Esophagus squamous epithelium (tissue), 5 donors: ENCODE data around the gene UBE2J2. TPM values are rescaled to one million over a fixed set of nuclear protein-coding genes. Genes with fewer than 3 reads are reported as not detected.

Source experiments
- DNase-seq: peaks from one replicate; lab custom pipeline; 2025; lab: John Stamatoyannopoulos, UW
- H3K27ac ChIP-seq, 4 donors: fragments of 200-600 bp; sonication (generic); one replicate each; pipeline ENCODE4 v1.5.1; 2016 to 2019; ENCODE audit warnings: mild to moderate bottlenecking in 1 of 4
- H3K27me3 ChIP-seq, 4 donors: fragments of 200-600 bp; sonication (generic); 1 replicate in 3 of 4; 2 replicates in 1 of 4; pipeline versions ENCODE4 v1.5.1 to v1.6.0; 2017 to 2021; ENCODE audit warnings: antibody characterized with exemption in 1 of 4
- H3K36me3 ChIP-seq, 3 donors: fragments of 200-600 bp; sonication (generic); one replicate each; pipeline ENCODE4 v1.5.1; 2016 to 2019
- H3K4me1 ChIP-seq, 3 donors: fragments of 200-600 bp; sonication (generic); one replicate each; pipeline ENCODE4 v1.5.1; 2017 to 2019
- H3K4me3 ChIP-seq, 4 donors: fragments of 200-600 bp; sonication (generic); 1 replicate in 3 of 4; 2 replicates in 1 of 4; pipeline ENCODE4 v1.5.1; 2016 to 2019; ENCODE audit warnings: mild to moderate bottlenecking in 2 of 4, moderate library complexity in 1 of 4
- H3K9me3 ChIP-seq, 3 donors: fragments of 200-600 bp; sonication (generic); one replicate each; pipeline ENCODE4 v1.5.1; 2016 to 2019
- POLR2A ChIP-seq, 4 donors: fragments of 450-650 bp; IDR thresholded peaks; one replicate each; pipeline ENCODE4 v1.6.1; 2017; ENCODE audit warnings: antibody characterized with exemption in 4 of 4, mild to moderate bottlenecking in 4 of 4, moderate library complexity in 3 of 4
- whole genome bisulfite sequencing, 2 donors: methylation state at CpG; one replicate each; pipeline ENCODE4 v1.1.5; 2018; 5-methylcytosine and 5-hydroxymethylcytosine counted together
- intact Hi-C: fragments of 100-400 bp; cut with DNase I; formaldehyde crosslinking; loops from one replicate; pipeline ENCODE4 v1.15.0; 2022
- total RNA-seq, 4 donors: library from RNA; depleted of rRNA; stranded (reverse); fragments of >200 nt; gene quantifications; one replicate each; pipeline ENCODE4 v1.1.0, GENCODE V29; 2016
- TF ChIP-seq, protein P1 (sequence below), 6 experiments: fragments of 450-650 bp in 4 of 6; fragments of 200-600 bp in 2 of 6; sonication (generic) in 2 of 6; IDR thresholded peaks; one replicate each; pipeline ENCODE4 v1.5.1; 2016 to 2019; ENCODE audit warnings: antibody characterized with exemption in 6 of 6, mild to moderate bottlenecking in 4 of 6, moderate library complexity in 4 of 6
- donor health status: DM: yes; HTN: yes; CAD: no.

Gene UBE2J2
- total RNA-seq, 4 donors from 2014 or later: 32.6 to 54.3 (median 42.5) TPM

DNA sequence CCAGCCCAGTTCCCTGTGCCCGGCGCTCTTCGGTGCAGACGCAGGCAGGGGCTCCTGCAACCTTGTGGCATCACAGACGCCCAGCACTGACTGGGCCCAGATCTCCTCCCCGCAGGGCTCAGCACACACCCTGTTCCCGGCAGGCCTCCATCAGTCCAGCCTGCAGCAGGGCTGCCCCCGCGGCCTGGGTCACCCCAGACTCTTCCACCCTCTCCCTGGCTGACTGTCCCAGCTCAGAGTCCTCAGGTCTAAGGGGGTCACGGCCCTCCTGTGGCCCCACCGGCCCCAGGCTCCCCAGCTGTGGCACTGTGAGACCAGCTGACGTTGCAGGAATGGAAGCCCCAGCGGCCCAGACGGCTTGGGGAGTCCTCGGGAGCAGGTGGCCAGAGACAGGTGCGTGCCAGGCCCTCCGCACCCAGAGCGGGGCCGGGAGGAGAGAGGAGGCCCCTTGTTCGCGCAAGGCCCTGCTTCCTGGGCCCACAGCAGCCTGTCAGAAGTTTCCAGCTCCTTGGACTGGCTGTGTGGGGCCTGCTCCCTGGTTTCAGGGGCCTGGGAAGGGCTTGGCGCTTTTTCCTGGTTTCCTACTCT lies 37.4 kb downstream of the UBE2J2 start:
- intact Hi-C loops: no loop called here
- H3K27ac ChIP-seq: no peak overlapping the region
- no peak overlapping the region for H3K4me3 ChIP-seq
- peaks cover 17 to 66% (median 35%) of the 10 kb centered on the region in 3 donors for H3K4me1 ChIP-seq
- TF ChIP-seq POLR2A (IDR thresholded peaks at IDR 0.05): no peak
- TF ChIP-seq, protein P1, sequence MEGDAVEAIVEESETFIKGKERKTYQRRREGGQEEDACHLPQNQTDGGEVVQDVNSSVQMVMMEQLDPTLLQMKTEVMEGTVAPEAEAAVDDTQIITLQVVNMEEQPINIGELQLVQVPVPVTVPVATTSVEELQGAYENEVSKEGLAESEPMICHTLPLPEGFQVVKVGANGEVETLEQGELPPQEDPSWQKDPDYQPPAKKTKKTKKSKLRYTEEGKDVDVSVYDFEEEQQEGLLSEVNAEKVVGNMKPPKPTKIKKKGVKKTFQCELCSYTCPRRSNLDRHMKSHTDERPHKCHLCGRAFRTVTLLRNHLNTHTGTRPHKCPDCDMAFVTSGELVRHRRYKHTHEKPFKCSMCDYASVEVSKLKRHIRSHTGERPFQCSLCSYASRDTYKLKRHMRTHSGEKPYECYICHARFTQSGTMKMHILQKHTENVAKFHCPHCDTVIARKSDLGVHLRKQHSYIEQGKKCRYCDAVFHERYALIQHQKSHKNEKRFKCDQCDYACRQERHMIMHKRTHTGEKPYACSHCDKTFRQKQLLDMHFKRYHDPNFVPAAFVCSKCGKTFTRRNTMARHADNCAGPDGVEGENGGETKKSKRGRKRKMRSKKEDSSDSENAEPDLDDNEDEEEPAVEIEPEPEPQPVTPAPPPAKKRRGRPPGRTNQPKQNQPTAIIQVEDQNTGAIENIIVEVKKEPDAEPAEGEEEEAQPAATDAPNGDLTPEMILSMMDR (IDR thresholded peaks at IDR 0.05): no peak
- peaks cover 0 to 49% (median 11%) of the 10 kb centered on the region in 4 donors for H3K27me3 ChIP-seq
- WGBS, 2 donors: 70 to 82% methylated on average over 2 of the region's 22 CpGs
- DNase-seq: no peak
- H3K9me3 ChIP-seq: no peaks in the 10 kb centered on the region
- peaks cover 0 to 18% (median 0%) of the 10 kb centered on the region in 3 donors for H3K36me3 ChIP-seq

DNA sequence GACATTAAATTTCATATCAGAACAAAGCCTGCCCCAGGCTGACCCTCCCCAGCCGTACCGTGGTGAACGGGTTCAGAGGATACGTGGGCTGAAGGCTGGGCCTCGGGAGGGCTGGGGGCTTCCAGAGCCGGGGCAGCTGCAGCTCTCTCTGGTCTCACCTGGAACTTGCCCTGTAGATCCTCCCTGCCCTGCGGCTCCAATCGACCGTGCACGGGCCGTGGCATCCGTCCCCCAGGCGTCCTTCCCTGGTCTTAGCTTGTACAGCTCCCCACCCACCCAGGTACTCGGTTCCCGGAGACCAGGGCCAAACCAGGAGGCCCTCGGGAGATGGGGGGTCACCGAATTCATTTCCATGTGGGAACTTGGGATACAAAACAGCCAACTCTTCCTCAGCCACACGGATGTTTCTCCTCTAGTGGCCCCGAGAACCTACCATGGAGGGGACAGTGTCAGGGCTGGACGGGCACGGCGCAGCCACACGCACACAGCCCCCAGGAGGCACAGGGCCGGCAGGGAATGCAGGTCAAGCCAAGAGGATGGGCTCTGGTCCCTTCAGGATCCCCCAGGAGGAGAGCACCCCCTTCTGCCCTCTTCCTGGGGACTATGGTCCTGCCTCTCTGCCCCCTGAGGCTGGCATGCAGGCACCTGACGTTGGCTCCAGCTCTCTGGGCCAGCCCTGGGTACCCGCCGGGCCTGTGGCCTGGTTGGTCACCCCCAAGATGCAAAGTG lies 38.5 kb downstream of the UBE2J2 start:
- 81 to 84% methylated on average over 5 to 12 of the region's 27 CpGs for WGBS, 2 donors
- TF ChIP-seq, protein P1 (IDR thresholded peaks at IDR 0.05): no peak
- no peak for TF ChIP-seq POLR2A (IDR thresholded peaks at IDR 0.05)
- Histone ChIP-seq H3K36me3 (peaks cover 0 to 18% (median 0%) of the 10 kb centered on the region in 3 donors), H3K9me3 (no peaks in the 10 kb centered on the region), H3K4me1 (peaks cover 25 to 66% (median 40%) of the 10 kb centered on the region in 3 donors), H3K27ac (no peak overlapping the region), H3K4me3 (no peak overlapping the region), H3K27me3 (peaks cover 0 to 38% (median 11%) of the 10 kb centered on the region in 4 donors)
- no peak for DNase-seq
- intact Hi-C loops: no loop called here

DNA sequence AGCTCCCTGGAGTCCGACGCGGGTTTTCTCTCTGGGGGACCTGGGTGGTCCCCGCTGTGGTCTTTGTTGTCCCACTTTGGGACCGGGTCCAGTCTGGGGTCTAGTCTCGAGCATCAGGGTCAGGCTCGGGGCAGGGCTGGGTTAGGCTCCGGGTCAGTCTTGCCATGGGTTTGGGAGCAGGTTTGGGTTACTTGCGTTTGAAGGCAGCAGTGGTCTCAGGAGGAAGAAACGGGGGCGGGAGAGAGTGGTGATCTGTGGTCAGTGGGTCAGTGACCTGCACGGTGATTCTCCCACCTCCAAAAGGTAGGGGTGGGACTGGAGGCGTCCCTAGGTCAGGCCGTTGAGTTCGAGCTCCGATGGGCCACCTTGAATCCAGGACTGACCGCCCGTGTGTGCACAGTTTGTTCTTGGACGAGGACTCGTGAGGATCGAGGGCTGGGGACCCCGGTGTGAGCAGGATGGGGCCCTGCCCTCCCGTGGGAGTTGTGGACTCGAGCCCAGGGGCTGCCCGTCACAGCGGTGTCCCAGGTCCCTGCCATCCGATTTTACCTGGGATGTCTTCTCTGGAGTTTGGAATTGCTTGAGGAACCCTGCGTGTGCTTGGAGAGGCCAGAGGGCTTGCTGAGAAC lies 39.4 kb downstream of the UBE2J2 start:
- Histone ChIP-seq H3K4me3 (no peak overlapping the region), H3K36me3 (peaks cover 0 to 20% (median 0%) of the 10 kb centered on the region in 3 donors), H3K27ac (no peak overlapping the region), H3K4me1 (peaks cover 25 to 66% (median 41%) of the 10 kb centered on the region in 3 donors), H3K27me3 (peaks cover 0 to 30% (median 9%) of the 10 kb centered on the region in 4 donors), H3K9me3 (no peaks in the 10 kb centered on the region)
- intact Hi-C loops: no loop called here
- 89% methylated on average over 6 to 10 of the region's 28 CpGs for WGBS, 2 donors
- DNase-seq: no peak
- TF ChIP-seq, protein P1 (IDR thresholded peaks at IDR 0.05): no peak
- no peak for TF ChIP-seq POLR2A (IDR thresholded peaks at IDR 0.05)

DNA sequence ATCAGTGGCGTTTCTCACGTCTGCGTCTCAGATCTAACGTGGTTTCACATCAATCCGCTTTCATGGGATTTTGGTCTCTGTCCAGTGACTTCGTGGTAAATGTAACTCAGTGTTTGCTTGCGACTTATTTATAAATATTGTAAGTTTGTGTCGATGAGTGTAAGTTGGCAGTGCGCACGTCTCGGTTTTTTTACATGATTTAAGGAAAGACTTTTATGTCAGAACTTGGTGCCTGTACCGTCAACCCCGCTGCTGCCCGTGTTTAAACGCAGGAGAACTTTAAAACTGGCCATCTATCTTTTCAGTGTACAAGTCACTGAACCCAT lies 40.1 kb downstream of the UBE2J2 start:
- peak overlapping the region in 1 of 4 donors; percentile 100 for H3K4me3 ChIP-seq
- H3K27me3 ChIP-seq: peaks cover 0 to 22% (median 5%) of the 10 kb centered on the region in 4 donors
- peaks cover 25 to 66% (median 40%) of the 10 kb centered on the region in 3 donors for H3K4me1 ChIP-seq
- no peak overlapping the region for H3K27ac ChIP-seq
- intact Hi-C loops: no loop called here
- H3K9me3 ChIP-seq: no peaks in the 10 kb centered on the region
- DNase-seq: no peak
- WGBS, 2 donors: 91 to 93% methylated on average over 15 of the region's 15 CpGs
- peaks cover 3 to 28% (median 3%) of the 10 kb centered on the region in 3 donors for H3K36me3 ChIP-seq
- TF ChIP-seq, protein P1 (IDR thresholded peaks at IDR 0.05): no peak
- no peak for TF ChIP-seq POLR2A (IDR thresholded peaks at IDR 0.05)
